IMR-90 (cell line): ENCODE data around the gene NPAS3. TPM values are rescaled to one million over a fixed set of nuclear protein-coding genes. Genes with fewer than 3 reads are reported as not detected.

Experiments used
- ATAC-seq: fragments of 200-7000 bp; cut with Tn5 transposase; 2 replicates; pipeline ENCODE4 v1.9.1; 2020; ENCODE audit warnings: low read depth, mild to moderate bottlenecking, moderate library complexity
- BruUV-seq: library from RNA; stranded (reverse); fragments of 400-500 nt; replicated peaks from 2 replicates; lab custom pipeline; 2021; lab: Mats Ljungman, UMichigan
- CTCF ChIA-PET: fragments of 300-600 bp; formaldehyde crosslinking; extraction: SDS; loops from one replicate; lab custom pipeline; 2021; ENCODE audit warnings: antibody characterized with exemption; lab: Yijun Ruan, JAX
- POLR2A ChIA-PET: fragments of 300-600 bp; sonication (Branson Sonifier 250); formaldehyde crosslinking; loops from one replicate; lab custom pipeline; 2022; ENCODE audit warnings: antibody characterized with exemption; ENCODE audit not compliant: unreplicated experiment; lab: Charles Lee
- DNase-seq: peaks from one replicate; pipeline ENCODE4 v3.0.0; 2013
- H2AFZ ChIP-seq: replicated peaks from 2 replicates; pipeline ENCODE3; 2013; ENCODE audit warnings: low read length, mild to moderate bottlenecking; ENCODE audit not compliant: poor library complexity
- H2AK5ac ChIP-seq: 2 replicates; pipeline ENCODE4 v1.6.1; 2013; ENCODE audit warnings: low read depth, low read length, inconsistent platforms
- H2AK9ac ChIP-seq: replicated peaks from 2 replicates; pipeline ENCODE3; 2013; ENCODE audit warnings: mild to moderate bottlenecking, low read depth, low read length, moderate library complexity; ENCODE audit not compliant: poor library complexity
- H2BK120ac ChIP-seq: 2 replicates; pipeline ENCODE4 v1.6.1; 2013; ENCODE audit warnings: low read depth, low read length, inconsistent platforms
- H2BK15ac ChIP-seq: 3 replicates; pipeline ENCODE4 v1.6.1; 2013; ENCODE audit warnings: low read depth, low read length, inconsistent platforms
- H2BK20ac ChIP-seq: 2 replicates; pipeline ENCODE4 v1.6.1; 2013; ENCODE audit warnings: low read depth, mild to moderate bottlenecking, inconsistent platforms, low read length, moderate library complexity
- H2BK5ac ChIP-seq: 2 replicates; pipeline ENCODE4 v1.6.1; 2013; ENCODE audit warnings: mild to moderate bottlenecking, low read depth, low read length, inconsistent platforms; ENCODE audit not compliant: poor library complexity, severe bottlenecking
- H3K14ac ChIP-seq: replicated peaks from 2 replicates; pipeline ENCODE4 v1.6.1; 2013; ENCODE audit warnings: low read depth, low read length, inconsistent platforms
- H3K18ac ChIP-seq: 2 replicates; pipeline ENCODE4 v1.6.1; 2013; ENCODE audit warnings: low read depth, low read length, control low read depth
- H3K23ac ChIP-seq: 2 replicates; pipeline ENCODE4 v1.6.1; 2013; ENCODE audit warnings: low read depth, low read length, inconsistent platforms
- H3K27ac ChIP-seq: 2 replicates; pipeline ENCODE4 v1.5.1; 2013; ENCODE audit warnings: mild to moderate bottlenecking, control low read depth, low read length; ENCODE audit not compliant: insufficient read depth
- H3K27me3 ChIP-seq: 2 replicates; pipeline ENCODE4 v1.6.1; 2013; ENCODE audit warnings: low read length; ENCODE audit not compliant: control insufficient read depth, insufficient read depth
- H3K36me3 ChIP-seq: 2 replicates; pipeline ENCODE4 v1.6.1; 2013; ENCODE audit warnings: low read length, mixed read lengths; ENCODE audit not compliant: control insufficient read depth, insufficient read depth
- H3K4ac ChIP-seq: 2 replicates; pipeline ENCODE4 v1.6.1; 2013; ENCODE audit warnings: low read depth, low read length, inconsistent platforms
- H3K4me1 ChIP-seq: 2 replicates; pipeline ENCODE4 v1.6.1; 2013; ENCODE audit warnings: low read length, mixed read lengths; ENCODE audit not compliant: control insufficient read depth, insufficient read depth
- H3K4me2 ChIP-seq: 2 replicates; pipeline ENCODE4 v1.6.1; 2013; ENCODE audit warnings: low read depth, mild to moderate bottlenecking, control low read depth, low read length, moderate library complexity
- H3K4me3 ChIP-seq: 2 replicates; pipeline ENCODE4 v1.5.1; 2013; ENCODE audit warnings: low read depth, mild to moderate bottlenecking, control low read depth, low read length, moderate library complexity; ENCODE audit not compliant: insufficient read depth
- H3K56ac ChIP-seq: 2 replicates; pipeline ENCODE4 v1.6.1; 2013; ENCODE audit warnings: low read length, inconsistent platforms; ENCODE audit not compliant: insufficient read depth; ENCODE audit errors: extremely low read depth
- H3K79me1 ChIP-seq, 2 experiments: 2 replicates each; pipeline ENCODE4 v1.6.1; 2013; ENCODE audit warnings: low read length in 2 of 2, inconsistent platforms in 1 of 2, low read depth in 1 of 2
- H3K9ac ChIP-seq: 2 replicates; pipeline ENCODE4 v1.6.1; 2013; ENCODE audit warnings: low read depth, low read length, control low read depth
- H3K9me1 ChIP-seq: 2 replicates; pipeline ENCODE4 v1.6.1; 2013; ENCODE audit warnings: low read length, inconsistent platforms; ENCODE audit not compliant: insufficient read depth
- H3K9me3 ChIP-seq: 2 replicates; pipeline ENCODE4 v1.6.1; 2013; ENCODE audit warnings: low read length; ENCODE audit not compliant: control insufficient read depth, insufficient read depth
- H4K20me1 ChIP-seq: 2 replicates; pipeline ENCODE4 v1.6.1; 2013; ENCODE audit warnings: low read length, inconsistent platforms; ENCODE audit not compliant: insufficient read depth
- H4K5ac ChIP-seq: 2 replicates; pipeline ENCODE4 v1.6.1; 2013; ENCODE audit warnings: mild to moderate bottlenecking, low read depth, low read length, control low read depth
- H4K8ac ChIP-seq, 2 experiments: 2 replicates each; pipeline ENCODE4 v1.6.1; 2013; ENCODE audit warnings: low read depth in 2 of 2, low read length in 2 of 2, control low read depth in 1 of 2, inconsistent platforms in 1 of 2
- H4K91ac ChIP-seq: 2 replicates; pipeline ENCODE4 v1.6.1; 2013; ENCODE audit warnings: low read depth, low read length, inconsistent platforms; ENCODE audit not compliant: insufficient read depth
- CEBPB ChIP-seq: IDR thresholded peaks from 2 replicates; pipeline ENCODE4 v1.6.1; 2012; ENCODE audit warnings: low read depth, low read length, improper control_type of control experiment
- CHD1 ChIP-seq: IDR thresholded peaks from 2 replicates; pipeline ENCODE4 v1.6.1; 2012; ENCODE audit warnings: low read depth, low read length, improper control_type of control experiment
- MXI1 ChIP-seq: IDR thresholded peaks from 2 replicates; pipeline ENCODE4 v1.6.1; 2012; ENCODE audit warnings: low read depth, mild to moderate bottlenecking, low read length, moderate library complexity, borderline replicate concordance
- WGBS, 2 experiments: methylation state at CpG; one replicate each; pipeline versions ENCODE4 v1.1.5 to v1.1.7; 2013; ENCODE audit warnings: missing lambda C conversion rate in 2 of 2; ENCODE audit not compliant: insufficient read length in 1 of 2; ENCODE audit errors: extremely low coverage in 2 of 2; 5-methylcytosine and 5-hydroxymethylcytosine counted together
- dilution Hi-C: fragments of 300-500 bp; cut with HindIII; formaldehyde crosslinking; loops from one replicate; pipeline ENCODE4 v1.14.3; 2018; ENCODE audit warnings: low sequenced_read_pairs; ENCODE audit not compliant: unreplicated experiment
- in situ Hi-C: fragments of 300-500 bp; cut with MboI; formaldehyde crosslinking; loops from 3 replicates; pipeline ENCODE4 v1.14.3; 2019; ENCODE audit warnings: low sequenced_read_pairs, inconsistent platforms, mixed read lengths
- intact Hi-C: fragments of 100-400 bp; cut with micrococcal nuclease; formaldehyde crosslinking; loops from 2 replicates; pipeline ENCODE4 v1.10.0; 2022
- polyA plus RNA-seq, 3 experiments: library from polyadenylated mRNA; depleted of rRNA; stranded (reverse); fragments of >200 nt; gene quantifications; 2 replicates each; pipeline ENCODE4 v1.2.3, GENCODE V29; 2012; ENCODE audit warnings: low replicate concordance in 1 of 3
- total RNA-seq: library from RNA; depleted of rRNA; stranded (reverse); fragments of >200 nt; gene quantifications from 2 replicates; pipeline ENCODE4 v1.2.3, GENCODE V29; 2012
- TF ChIP-seq, protein P1 (sequence below): fragments of 150-350 bp; IDR thresholded peaks from 2 replicates; pipeline ENCODE4 v1.6.1; 2017; ENCODE audit warnings: mild to moderate bottlenecking, antibody characterized with exemption, low read length, low read depth

NPAS3 gene
- total and polyA plus RNA-seq, 2 of the 4 experiments (the other 2 are of a cell fraction), result not detected

DNA sequence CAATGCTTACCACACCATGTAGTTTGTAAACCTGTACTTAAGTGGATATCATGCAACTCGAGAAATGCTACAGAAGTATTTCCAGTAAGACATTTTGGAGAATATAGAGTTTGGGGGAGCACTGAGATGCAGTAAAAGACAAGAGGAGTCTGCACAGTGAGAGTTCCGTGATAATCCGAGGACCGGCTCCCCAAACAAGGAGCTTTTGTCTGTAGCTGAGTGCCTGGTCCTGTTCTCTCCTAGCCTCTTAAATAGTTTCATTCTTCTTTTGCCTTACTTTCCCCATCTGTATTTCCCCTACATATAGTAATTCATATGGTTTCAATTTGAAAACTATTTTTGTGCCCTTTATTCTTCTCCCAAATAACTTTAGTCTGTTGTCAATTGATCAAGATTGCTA is 648.1 kb downstream of the NPAS3 start:
- Histone ChIP-seq H3K56ac (no peak overlapping the region), H3K23ac (no peak overlapping the region), H4K8ac (no peak overlapping the region), H4K91ac (no peak overlapping the region), H2AK9ac (no peak overlapping the region), H3K9me3 (no peaks in the 10 kb centered on the region), H2BK20ac (no peak overlapping the region), H3K9me1 (no peaks in the 10 kb centered on the region), H3K27ac (no peak overlapping the region), H3K4me1 (no peaks in the 10 kb centered on the region), H3K18ac (no peak overlapping the region), H3K27me3 (no peaks in the 10 kb centered on the region), H3K4me3 (no peak overlapping the region), H2AK5ac (no peak overlapping the region), H3K4ac (no peak overlapping the region), H3K14ac (no peak overlapping the region), H2BK120ac (no peak overlapping the region), H3K9ac (no peak overlapping the region), H2BK15ac (no peak overlapping the region), H2AFZ (no peak overlapping the region), H3K79me1 (no peaks in the 10 kb centered on the region), H3K4me2 (no peak overlapping the region), H4K20me1 (no peaks in the 10 kb centered on the region), H2BK5ac (no peak overlapping the region), H4K5ac (no peak overlapping the region), H3K36me3 (no peaks in the 10 kb centered on the region)
- dilution Hi-C loops, result no loop called here
- TF ChIP-seq CEBPB (no peak), CHD1 (no peak), MXI1 (no peak)
- TF ChIP-seq, protein P1, sequence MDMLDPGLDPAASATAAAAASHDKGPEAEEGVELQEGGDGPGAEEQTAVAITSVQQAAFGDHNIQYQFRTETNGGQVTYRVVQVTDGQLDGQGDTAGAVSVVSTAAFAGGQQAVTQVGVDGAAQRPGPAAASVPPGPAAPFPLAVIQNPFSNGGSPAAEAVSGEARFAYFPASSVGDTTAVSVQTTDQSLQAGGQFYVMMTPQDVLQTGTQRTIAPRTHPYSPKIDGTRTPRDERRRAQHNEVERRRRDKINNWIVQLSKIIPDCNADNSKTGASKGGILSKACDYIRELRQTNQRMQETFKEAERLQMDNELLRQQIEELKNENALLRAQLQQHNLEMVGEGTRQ, result no peak
- ChIA-PET CTCF (no interaction called here), POLR2A (no interaction called here)
- no CpG with 5 or more reads among the region's 4 CpGs for WGBS, 2 experiments
- ATAC-seq (no peak), DNase-seq (no peak)
- intact Hi-C loops, result no loop called here
- in situ Hi-C loops, result no loop called here
- no TSS peak for BruUV-seq
